B cell (primary cell): ENCODE measurements around the gene FBN2. TPM values are rescaled to one million over a fixed set of nuclear protein-coding genes. Genes with fewer than 3 reads are reported as not detected.

Experiments used
- ATAC-seq: fragments of 200-7000 bp; cut with Tn5 transposase; one replicate; pipeline ENCODE4 v1.10.0; 2021; ENCODE audit warnings: low read depth, mild to moderate bottlenecking, moderate number of reproducible peaks, moderate library complexity
- CTCF ChIA-PET: fragments of 350-600 bp; sonication (Branson Sonifier 250); formaldehyde crosslinking; loops from one replicate; lab custom pipeline; 2021; ENCODE audit warnings: antibody characterized with exemption, inconsistent platforms; lab: Charles Lee
- POLR2A ChIA-PET: fragments of 350-600 bp; sonication (Branson Sonifier 250); formaldehyde crosslinking; loops from one replicate; lab custom pipeline; 2021; ENCODE audit warnings: antibody characterized with exemption; lab: Charles Lee
- DNase-seq: peaks from one replicate; pipeline ENCODE4 v3.0.0; 2013
- H2AFZ ChIP-seq: 2 replicates; pipeline ENCODE4 v1.6.1; 2012; ENCODE audit warnings: mild to moderate bottlenecking, low read depth, low read length; ENCODE audit not compliant: insufficient read depth, poor library complexity, severe bottlenecking
- H3K27ac ChIP-seq, 2 donors: 1 replicate in 1 of 2; 2 replicates in 1 of 2; pipeline ENCODE4 v1.5.1; 2012 to 2013; ENCODE audit warnings: low read length in 2 of 2, mild to moderate bottlenecking in 2 of 2, moderate library complexity in 1 of 2
- H3K27me3 ChIP-seq, 4 experiments: fragments of 200-600 bp in 1 of 4; sonication (generic) in 1 of 4; replicated peaks in 1 of 4; 1 replicate in 2 of 4; 2 replicates in 2 of 4; pipeline versions ENCODE4 v1.6.1 to v1.7.0; 2013 to 2016; ENCODE audit warnings: low read length in 3 of 4, mild to moderate bottlenecking in 2 of 4, mixed read lengths in 1 of 4, moderate library complexity in 1 of 4; ENCODE audit not compliant: insufficient read depth in 4 of 4, control insufficient read depth in 3 of 4; ENCODE audit errors: control extremely low read depth in 1 of 4
- H3K36me3 ChIP-seq, 2 experiments: replicated peaks in 1 of 2; 1 replicate in 1 of 2; 2 replicates in 1 of 2; pipeline versions ENCODE4 v1.6.1 to v1.7.1; 2013; ENCODE audit warnings: low read length in 1 of 2; ENCODE audit not compliant: insufficient read depth in 2 of 2, control insufficient read depth in 1 of 2; ENCODE audit errors: control extremely low read depth in 1 of 2, extremely low read depth in 1 of 2
- H3K4me1 ChIP-seq, 2 donors: fragments of 200-600 bp in 1 of 2; sonication (generic) in 1 of 2; 1 replicate in 1 of 2; 2 replicates in 1 of 2; pipeline versions ENCODE4 v1.5.1 to v1.6.1; 2013 to 2017; ENCODE audit warnings: low read length in 2 of 2; ENCODE audit not compliant: control insufficient read depth in 2 of 2, insufficient read depth in 2 of 2
- H3K4me2 ChIP-seq: replicated peaks from 2 replicates; pipeline ENCODE3; 2012; ENCODE audit warnings: mild to moderate bottlenecking, low read depth, low read length; ENCODE audit not compliant: poor library complexity, severe bottlenecking
- H3K4me3 ChIP-seq, 5 experiments: fragments of 200-600 bp in 1 of 5; sonication (generic) in 1 of 5; 1 replicate in 3 of 5; 2 replicates in 2 of 5; pipeline versions ENCODE4 v1.5.1 to v1.7.0; 2011 to 2016; ENCODE audit warnings: low read length in 4 of 5, mild to moderate bottlenecking in 4 of 5, low read depth in 2 of 5, control low read depth in 1 of 5, moderate library complexity in 1 of 5; ENCODE audit not compliant: insufficient read depth in 1 of 5; ENCODE audit errors: control extremely low read depth in 1 of 5, extremely low read depth in 1 of 5
- H3K79me2 ChIP-seq: fragments of 200-600 bp; sonication (generic); one replicate; pipeline ENCODE4 v1.6.0; 2016; ENCODE audit warnings: low read length; ENCODE audit not compliant: control insufficient read depth, insufficient read depth
- H3K9ac ChIP-seq: fragments of 200-600 bp; sonication (generic); 2 replicates; pipeline ENCODE4 v1.6.1; 2017; ENCODE audit warnings: mild to moderate bottlenecking, low read length, moderate library complexity
- H3K9me3 ChIP-seq, 3 donors: one replicate each; pipeline versions ENCODE4 v1.6.1 to v1.7.1; 2013; ENCODE audit warnings: low read length in 2 of 3; ENCODE audit not compliant: control insufficient read depth in 2 of 3, insufficient read depth in 1 of 3; ENCODE audit errors: control extremely low read depth in 1 of 3
- H4K20me1 ChIP-seq: 2 replicates; pipeline ENCODE4 v1.6.0; 2012; ENCODE audit warnings: mild to moderate bottlenecking, low read length; ENCODE audit not compliant: insufficient read depth, control insufficient read depth, poor library complexity, severe bottlenecking
- H3K27ac Mint-ChIP-seq: one replicate; pipeline ENCODE4 v1.8.0; 2021; ENCODE audit warnings: mixed read lengths
- H3K27me3 Mint-ChIP-seq: one replicate; pipeline ENCODE4 v1.8.0; 2021; ENCODE audit warnings: mixed read lengths
- H3K4me1 Mint-ChIP-seq: one replicate; pipeline ENCODE4 v1.8.0; 2021; ENCODE audit warnings: mixed read lengths
- H3K4me3 Mint-ChIP-seq: one replicate; pipeline ENCODE4 v1.8.0; 2021; ENCODE audit warnings: mixed read lengths
- H3K9me3 Mint-ChIP-seq: one replicate; pipeline ENCODE4 v1.8.0; 2022; ENCODE audit warnings: mixed read lengths; ENCODE audit not compliant: insufficient read depth
- EZH2 ChIP-seq: IDR thresholded peaks from 2 replicates; pipeline ENCODE4 v1.6.1; 2012; ENCODE audit warnings: borderline replicate concordance, low read depth, mild to moderate bottlenecking, moderate library complexity, low read length; ENCODE audit not compliant: insufficient read depth, poor library complexity, severe bottlenecking
- WGBS: methylation state at CpG from one replicate; pipeline ENCODE4 v1.1.5; 2013; ENCODE audit warnings: missing lambda C conversion rate; ENCODE audit not compliant: insufficient coverage; 5-methylcytosine and 5-hydroxymethylcytosine counted together
- intact Hi-C: fragments of 100-400 bp; cut with micrococcal nuclease; formaldehyde crosslinking; loops from one replicate; pipeline ENCODE4 v1.10.0; 2022
- polyA plus RNA-seq: library from polyadenylated mRNA; depleted of rRNA; stranded (reverse); fragments of >200 nt; gene quantifications from 2 replicates; pipeline ENCODE4 v1.2.3, GENCODE V29; 2012
- total RNA-seq, 2 donors: library from RNA; stranded (reverse); fragments of 120-200 nt in 1 of 2; gene quantifications; 1 replicate in 1 of 2; 2 replicates in 1 of 2; pipeline versions ENCODE4 v1.2.3 to v1.2.4, GENCODE V29; 2013 to 2022
- TF ChIP-seq, protein P1 (sequence below): fragments of 200-600 bp; IDR thresholded peaks from one replicate; pipeline ENCODE4 v1.8.0; 2022; ENCODE audit warnings: antibody characterized with exemption, mild to moderate bottlenecking

The FBN2 gene
- total and polyA plus RNA-seq, 2 donors (not counting 1 experiment from before 2014, with no cell fraction given), result 0.03 TPM; not detected in 1

DNA sequence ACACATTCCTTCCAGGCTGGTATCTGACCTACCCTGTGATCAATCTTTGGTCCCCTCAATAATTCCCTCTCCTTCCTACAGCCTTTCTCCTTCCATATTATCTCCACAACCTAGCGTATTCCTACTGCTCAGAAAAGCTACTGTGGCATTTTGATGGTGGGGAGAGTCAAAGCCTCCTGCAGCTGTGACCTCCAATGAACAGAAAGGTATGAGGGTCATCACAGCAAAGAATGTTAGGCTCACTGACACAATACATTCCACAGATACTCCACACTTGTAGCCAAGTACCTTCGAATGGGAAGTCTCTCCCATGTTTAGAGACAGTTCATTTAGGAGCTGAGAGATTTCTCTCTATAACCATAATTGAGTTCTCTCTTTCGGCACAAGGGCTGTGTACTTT, 5.9 kb downstream of the FBN2 start:
- Histone ChIP-seq H3K27me3 (peaks cover 0 to 15% (median 5%) of the 10 kb centered on the region in 4 experiments), H3K9me3 (peaks cover 0 to 8% (median 0%) of the 10 kb centered on the region in 3 donors), H3K36me3 (no peaks in the 10 kb centered on the region), H3K79me2 (no peaks in the 10 kb centered on the region), H3K9ac (no peak overlapping the region), H2AFZ (no peak overlapping the region), H3K4me1 (no peaks in the 10 kb centered on the region), H4K20me1 (no peaks in the 10 kb centered on the region), H3K4me2 (no peak overlapping the region), H3K27ac (no peak overlapping the region), H3K4me3 (no peak overlapping the region)
- intact Hi-C loops, result no loop called here
- 83% methylated on average over 1 of the region's 3 CpGs for WGBS
- no peak overlapping the region for H3K4me3 Mint-ChIP-seq
- ChIA-PET POLR2A (no interaction called here), CTCF (no interaction called here)
- ATAC-seq (no peak), DNase-seq (no peak)
- TF ChIP-seq, protein P1, sequence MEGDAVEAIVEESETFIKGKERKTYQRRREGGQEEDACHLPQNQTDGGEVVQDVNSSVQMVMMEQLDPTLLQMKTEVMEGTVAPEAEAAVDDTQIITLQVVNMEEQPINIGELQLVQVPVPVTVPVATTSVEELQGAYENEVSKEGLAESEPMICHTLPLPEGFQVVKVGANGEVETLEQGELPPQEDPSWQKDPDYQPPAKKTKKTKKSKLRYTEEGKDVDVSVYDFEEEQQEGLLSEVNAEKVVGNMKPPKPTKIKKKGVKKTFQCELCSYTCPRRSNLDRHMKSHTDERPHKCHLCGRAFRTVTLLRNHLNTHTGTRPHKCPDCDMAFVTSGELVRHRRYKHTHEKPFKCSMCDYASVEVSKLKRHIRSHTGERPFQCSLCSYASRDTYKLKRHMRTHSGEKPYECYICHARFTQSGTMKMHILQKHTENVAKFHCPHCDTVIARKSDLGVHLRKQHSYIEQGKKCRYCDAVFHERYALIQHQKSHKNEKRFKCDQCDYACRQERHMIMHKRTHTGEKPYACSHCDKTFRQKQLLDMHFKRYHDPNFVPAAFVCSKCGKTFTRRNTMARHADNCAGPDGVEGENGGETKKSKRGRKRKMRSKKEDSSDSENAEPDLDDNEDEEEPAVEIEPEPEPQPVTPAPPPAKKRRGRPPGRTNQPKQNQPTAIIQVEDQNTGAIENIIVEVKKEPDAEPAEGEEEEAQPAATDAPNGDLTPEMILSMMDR, result no peak
- no peak for TF ChIP-seq EZH2
- peaks cover 2% of the 10 kb centered on the region for H3K9me3 Mint-ChIP-seq
- H3K4me1 Mint-ChIP-seq, result peaks cover 3% of the 10 kb centered on the region
- peaks cover 18% of the 10 kb centered on the region for H3K27me3 Mint-ChIP-seq
- H3K27ac Mint-ChIP-seq, result no peak overlapping the region

- Histone ChIP-seq H3K4me1 (no peaks in the 10 kb centered on the region), H3K27ac (no peak overlapping the region), H3K27me3 (no peaks in the 10 kb centered on the region), H3K79me2 (no peaks in the 10 kb centered on the region), H3K4me3 (no peak overlapping the region), H2AFZ (no peak overlapping the region), H3K9me3 (no peaks in the 10 kb centered on the region), H4K20me1 (no peaks in the 10 kb centered on the region), H3K36me3 (no peaks in the 10 kb centered on the region), H3K9ac (no peak overlapping the region), H3K4me2 (no peak overlapping the region)
- no peak overlapping the region for H3K4me3 Mint-ChIP-seq
- no peaks in the 10 kb centered on the region for H3K9me3 Mint-ChIP-seq
- H3K27ac Mint-ChIP-seq, result no peak overlapping the region
- no peaks in the 10 kb centered on the region for H3K4me1 Mint-ChIP-seq
- CTCF ChIA-PET, result no interaction called here
- no peaks in the 10 kb centered on the region for H3K27me3 Mint-ChIP-seq
- WGBS, result 60% methylated on average over 1 of the region's 5 CpGs
- ATAC-seq, result no peak
- POLR2A ChIA-PET, result no interaction called here
- TF ChIP-seq EZH2, result no peak
- TF ChIP-seq, protein P1, result no peak
- intact Hi-C loops, result no loop called here
- no peak for DNase-seq
Observed at GRCh38 chr5:128528637-128529255, 9.3 kb downstream of the FBN2 start.
